Mammary epithelial cell (primary cell): ENCODE measurements around the gene UBE2K.

Experiments
- CTCF ChIP-seq, 2 donors: IDR thresholded peaks in 1 of 2; conservative IDR thresholded peaks in 1 of 2; 2 replicates each; pipeline ENCODE4 v1.5.1; 2011 to 2012; ENCODE audit warnings: inconsistent platforms in 2 of 2, low read length in 2 of 2, mild to moderate bottlenecking in 2 of 2, control low read depth in 1 of 2, low read depth in 1 of 2; ENCODE audit not compliant: insufficient read depth in 1 of 2; ENCODE audit errors: extremely low read depth in 1 of 2
- EZH2 ChIP-seq: IDR thresholded peaks from 2 replicates; pipeline ENCODE4 v1.6.1; 2012; ENCODE audit warnings: low read length, inconsistent platforms, borderline replicate concordance

- TF ChIP-seq CTCF (conservative IDR thresholded peaks at IDR 0.05 in 1 of 2, IDR thresholded peaks at IDR 0.05 in 1 of 2; ENCODE audit: extremely low read depth in 1 of 2, insufficient read depth in 1 of 2, low read depth in 1 of 2, low read length in 2 of 2): no peak
- TF ChIP-seq EZH2: no peak
These were observed 61.6 kb downstream of the UBE2K start for GRCh38 chr4:39759569-39759968.
